GM21619 (cell line): ENCODE data around the gene LRP10.
"Not testable (repeated sequence)": the region's sequence is repeated elsewhere in the genome, so short reads cannot be mapped to it uniquely, and the experiment has no call there.

ENCODE experiments used
- ATAC-seq: cut with Tn5 transposase; IDR thresholded peaks from one replicate; pipeline ENCODE4 v1.9.1; 2021; ENCODE audit not compliant: unreplicated experiment

The LRP10 gene

DNA sequence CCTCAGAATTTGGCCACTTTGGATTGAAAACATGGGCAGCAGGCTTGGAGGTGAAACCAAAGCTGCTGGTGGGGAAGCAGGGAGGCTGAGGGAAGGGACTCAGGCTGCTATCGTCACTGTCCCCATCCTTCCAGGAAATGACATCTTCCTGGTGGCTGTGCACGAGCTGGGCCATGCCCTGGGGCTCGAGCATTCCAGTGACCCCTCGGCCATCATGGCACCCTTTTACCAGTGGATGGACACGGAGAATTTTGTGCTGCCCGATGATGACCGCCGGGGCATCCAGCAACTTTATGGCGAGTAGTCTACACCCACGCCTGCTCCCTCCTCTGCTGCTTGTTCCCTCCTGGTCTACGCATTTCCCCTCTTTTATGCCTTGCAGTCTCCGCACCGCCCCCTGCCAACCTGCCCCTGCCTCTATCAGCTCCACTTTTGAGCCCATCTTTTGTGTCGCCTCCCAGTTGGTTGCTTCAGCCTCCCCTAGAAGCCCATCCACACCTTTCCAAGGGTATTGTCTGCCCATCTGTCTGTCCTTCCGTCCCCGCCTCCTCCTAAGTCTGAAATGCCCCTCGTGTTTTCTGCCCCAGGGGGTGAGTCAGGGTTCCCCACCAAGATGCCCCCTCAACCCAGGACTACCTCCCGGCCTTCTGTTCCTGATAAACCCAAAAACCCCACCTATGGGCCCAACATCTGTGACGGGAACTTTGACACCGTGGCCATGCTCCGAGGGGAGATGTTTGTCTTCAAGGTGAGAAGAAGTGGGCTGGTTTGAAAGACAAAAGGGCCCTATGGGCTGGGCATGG lies 28.2 kb upstream of the LRP10 start:
- no peak for ATAC-seq

DNA sequence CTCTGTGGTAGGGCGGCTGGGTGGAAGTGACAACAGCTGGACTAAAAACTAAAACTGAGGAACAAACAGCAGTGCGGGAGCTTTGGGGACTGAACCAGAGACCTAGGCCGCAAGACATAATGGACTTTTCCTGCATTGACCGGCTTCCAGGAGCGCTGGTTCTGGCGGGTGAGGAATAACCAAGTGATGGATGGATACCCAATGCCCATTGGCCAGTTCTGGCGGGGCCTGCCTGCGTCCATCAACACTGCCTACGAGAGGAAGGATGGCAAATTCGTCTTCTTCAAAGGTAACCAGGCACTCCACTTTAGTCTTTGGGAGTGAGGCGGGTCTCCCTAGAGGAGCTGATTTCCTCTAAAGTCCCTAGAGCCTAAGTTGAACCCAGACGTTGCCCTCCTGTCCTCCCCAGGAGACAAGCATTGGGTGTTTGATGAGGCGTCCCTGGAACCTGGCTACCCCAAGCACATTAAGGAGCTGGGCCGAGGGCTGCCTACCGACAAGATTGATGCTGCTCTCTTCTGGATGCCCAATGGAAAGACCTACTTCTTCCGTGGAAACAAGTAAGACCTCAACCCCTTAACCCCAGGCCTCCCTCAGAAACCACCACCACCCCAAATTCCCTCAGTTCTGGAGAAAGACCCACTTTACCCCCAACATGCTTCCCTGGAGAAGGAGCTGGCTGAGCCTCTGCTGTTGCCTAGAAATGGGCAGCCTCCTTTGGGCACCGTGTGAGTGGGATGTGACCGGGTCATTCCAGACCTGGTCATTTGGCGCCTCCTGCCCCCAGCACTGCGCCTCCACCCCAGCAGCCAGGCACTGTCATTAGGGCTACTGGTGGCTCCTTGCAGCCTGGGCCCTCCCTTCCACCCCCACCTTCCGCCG lies 27.1 kb upstream of the LRP10 start:
- no peak for ATAC-seq

- ATAC-seq = no peak
These were observed 26.5 kb upstream of the LRP10 start for GRCh38 chr14:22845103-22845394.

DNA sequence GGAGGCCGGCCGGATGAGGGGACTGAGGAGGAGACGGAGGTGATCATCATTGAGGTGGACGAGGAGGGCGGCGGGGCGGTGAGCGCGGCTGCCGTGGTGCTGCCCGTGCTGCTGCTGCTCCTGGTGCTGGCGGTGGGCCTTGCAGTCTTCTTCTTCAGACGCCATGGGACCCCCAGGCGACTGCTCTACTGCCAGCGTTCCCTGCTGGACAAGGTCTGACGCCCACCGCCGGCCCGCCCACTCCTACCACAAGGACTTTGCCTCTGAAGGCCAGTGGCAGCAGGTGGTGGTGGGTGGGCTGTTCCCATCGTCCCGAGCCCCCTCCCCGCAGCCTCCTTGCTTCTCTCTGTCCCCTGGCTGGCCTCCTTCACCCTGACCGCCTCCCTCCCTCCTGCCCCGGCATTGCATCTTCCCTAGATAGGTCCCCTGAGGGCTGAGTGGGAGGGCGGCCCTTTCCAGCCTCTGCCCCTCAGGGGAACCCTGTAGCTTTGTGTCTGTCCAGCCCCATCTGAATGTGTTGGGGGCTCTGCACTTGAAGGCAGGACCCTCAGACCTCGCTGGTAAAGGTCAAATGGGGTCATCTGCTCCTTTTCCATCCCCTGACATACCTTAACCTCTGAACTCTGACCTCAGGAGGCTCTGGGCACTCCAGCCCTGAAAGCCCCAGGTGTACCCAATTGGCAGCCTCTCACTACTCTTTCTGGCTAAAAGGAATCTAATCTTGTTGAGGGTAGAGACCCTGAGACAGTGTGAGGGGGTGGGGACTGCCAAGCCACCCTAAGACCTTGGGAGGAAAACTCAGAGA lies 25.5 kb upstream of the LRP10 start:
- no peak for ATAC-seq

GRCh38 chr14:22846811-22847307 lies 24.7 kb upstream of the LRP10 start:
- no peak for ATAC-seq

GRCh38 chr14:22847661-22848341 lies 23.7 kb upstream of the LRP10 start:
- no peak for ATAC-seq

DNA sequence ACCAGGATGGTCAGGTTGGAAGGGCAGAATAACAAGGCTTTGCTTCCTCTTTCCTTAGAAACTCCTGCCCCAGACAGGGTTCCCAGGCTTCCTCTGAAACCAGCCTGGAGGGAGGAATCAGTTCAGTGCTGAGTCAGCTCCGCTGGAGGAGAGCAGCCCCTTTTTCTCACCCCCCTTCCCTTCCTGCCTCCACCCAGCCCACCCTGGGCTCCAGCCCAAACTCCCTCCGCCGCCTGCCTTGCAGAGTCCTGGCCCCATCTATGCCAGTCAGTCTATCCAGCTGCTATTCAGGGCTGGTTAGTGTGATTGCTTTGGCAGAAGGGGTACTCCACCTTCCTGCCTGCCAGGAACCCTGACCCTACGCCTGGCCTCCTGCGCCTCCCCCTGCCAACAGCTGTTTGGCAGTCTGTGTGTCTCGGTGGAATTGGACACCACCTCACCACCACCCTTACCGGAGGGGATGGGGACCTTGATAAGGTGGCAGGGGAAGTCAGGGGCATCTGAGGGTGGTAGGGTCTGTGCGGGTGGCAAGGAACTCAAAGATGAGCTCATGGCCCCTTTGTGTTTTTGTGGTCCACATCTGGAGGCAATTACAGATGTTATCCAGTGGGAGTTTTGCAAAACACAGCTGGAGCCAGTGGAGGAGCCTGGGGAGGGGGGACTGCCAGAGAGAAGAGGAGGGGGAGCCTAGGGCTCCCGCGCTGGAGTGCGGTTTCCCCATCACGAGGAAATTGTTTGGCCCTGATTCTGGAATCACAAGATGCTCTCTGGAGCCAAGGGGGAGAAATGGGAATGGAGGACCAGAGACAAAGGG lies 23.0 kb upstream of the LRP10 start:
- ATAC-seq = no peak

DNA sequence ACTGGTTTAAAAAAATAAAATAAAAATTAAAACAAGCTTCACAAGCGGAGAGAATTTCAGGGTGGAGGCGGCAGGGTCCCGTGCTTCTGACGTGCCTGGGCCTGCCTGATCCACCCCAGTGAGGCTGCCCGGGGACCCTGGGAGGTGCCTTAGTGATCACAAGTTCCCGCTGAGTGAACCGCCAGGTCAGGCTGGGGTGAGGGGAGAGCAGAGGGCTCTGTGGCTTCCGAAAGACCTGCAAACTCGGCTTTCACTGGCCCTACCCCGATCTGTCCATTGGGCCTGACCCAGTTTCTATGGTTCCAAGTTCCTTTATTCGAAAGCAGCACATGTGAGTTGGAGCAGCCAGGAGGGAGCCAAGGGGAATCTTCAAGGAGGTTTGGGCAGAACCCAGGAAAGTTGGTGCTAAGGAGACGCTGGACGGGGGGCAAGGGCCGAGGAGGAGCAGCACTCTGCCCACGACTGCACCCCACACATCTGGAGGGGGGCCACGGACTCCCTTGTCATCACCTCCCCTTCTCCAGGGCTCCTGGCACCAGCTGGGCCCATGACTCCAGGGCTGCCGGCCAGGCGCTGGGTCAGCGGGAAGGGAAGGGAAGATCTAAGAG lies 22.2 kb upstream of the LRP10 start:
- ATAC-seq = no peak

- ATAC-seq = no peak
These were observed 20.4 kb upstream of the LRP10 start for GRCh38 chr14:22850944-22851764.

- ATAC-seq = not testable (repeated sequence)
These were observed 19.4 kb upstream of the LRP10 start for GRCh38 chr14:22852178-22852577.

DNA sequence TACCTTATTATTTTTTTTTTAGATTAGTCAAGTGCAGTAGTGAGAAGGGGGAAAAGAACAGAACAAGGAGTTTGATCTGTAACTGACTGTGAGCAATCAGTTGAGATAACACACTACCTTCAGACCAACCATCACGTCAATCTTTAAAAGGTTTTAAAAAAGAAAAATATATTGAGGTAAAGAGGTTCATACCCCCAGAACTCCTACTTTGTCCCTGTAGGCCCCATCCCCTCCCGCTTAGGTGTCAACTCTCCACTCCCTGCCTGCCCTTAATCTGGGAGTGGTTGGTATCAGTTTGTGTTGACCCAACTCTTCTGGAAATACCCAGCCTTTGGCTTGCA lies 19.0 kb upstream of the LRP10 start:
- no peak for ATAC-seq

DNA sequence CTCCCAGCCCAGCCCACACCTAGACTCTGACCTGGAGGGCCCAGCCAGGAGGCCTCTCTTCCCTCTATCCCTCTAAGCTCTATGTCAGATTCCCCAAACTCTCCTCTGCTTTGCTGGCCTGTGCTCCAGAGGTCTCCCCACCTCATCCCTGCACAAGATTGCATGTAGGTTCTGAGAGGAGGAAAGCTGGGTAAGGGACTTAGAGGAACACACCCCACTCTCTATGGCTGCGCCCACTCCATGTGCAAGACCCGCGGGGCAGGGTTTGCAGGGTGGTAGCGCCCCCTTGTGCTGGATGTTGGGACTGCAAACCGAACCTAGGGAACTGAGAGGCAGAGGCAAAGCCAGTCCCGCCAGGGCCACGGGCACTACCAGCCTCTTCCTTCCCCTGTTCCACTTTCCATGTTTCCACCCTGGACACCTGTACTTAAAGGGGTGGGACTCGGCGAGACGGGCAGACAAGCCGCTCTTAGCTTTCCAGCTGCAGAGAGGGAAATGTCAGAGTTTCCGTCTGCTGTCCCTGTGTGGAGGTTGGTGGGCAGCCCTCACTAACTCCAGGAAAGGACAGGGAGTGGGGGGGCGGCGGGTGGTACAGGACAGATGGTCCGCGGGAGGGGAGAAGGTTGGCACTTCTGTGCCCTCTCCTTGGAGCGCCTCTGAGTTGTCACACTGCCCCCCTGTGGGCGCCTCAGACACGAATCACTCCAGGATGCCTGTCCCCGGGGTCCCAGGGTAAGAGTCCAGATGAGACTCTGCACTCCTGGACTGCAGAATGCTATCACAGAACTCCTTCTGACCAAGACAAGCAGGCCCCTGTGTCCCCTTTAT lies 18.4 kb upstream of the LRP10 start:
- peak; percentile 75 for ATAC-seq

DNA sequence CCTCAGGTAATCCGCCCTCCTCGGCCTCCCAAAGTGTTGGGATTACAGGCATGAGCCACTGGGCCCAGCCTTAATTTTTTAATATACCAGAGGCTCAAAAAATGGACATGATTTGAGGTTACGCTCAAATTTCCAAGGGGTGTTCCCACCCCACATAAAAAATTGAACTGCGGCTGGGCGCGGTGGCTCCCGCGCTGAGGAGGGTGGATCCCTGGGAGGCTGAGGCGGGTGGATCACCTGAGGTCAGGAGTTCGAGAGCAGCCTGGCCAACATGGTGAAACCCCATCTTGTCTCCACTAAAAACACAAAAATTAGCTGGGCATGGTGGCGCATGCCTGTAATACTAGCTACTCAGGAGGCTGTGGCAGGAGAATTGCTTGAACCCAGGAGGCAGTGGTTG lies 17.2 kb upstream of the LRP10 start:
- not testable (repeated sequence) for ATAC-seq

- ATAC-seq = no peak
These were observed 16.4 kb upstream of the LRP10 start for GRCh38 chr14:22854963-22855724.

DNA sequence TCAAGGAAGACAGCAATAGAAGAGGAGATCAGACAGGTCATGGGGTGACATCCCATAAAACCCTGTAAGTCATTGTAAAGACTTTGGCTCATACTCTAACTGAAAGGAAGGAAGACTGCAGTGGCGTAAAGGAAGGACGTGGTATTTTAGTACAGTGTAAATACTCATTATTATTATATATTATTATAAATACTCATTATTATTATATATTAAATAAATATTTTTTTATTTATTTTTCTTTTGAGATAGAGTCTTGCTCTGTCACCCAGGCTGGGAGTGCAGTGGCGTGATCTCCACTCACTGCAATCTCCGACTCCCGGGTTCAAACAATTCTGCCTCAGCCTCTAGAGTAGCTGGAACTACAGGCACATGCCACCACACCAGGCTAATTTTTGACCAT lies 15.1 kb upstream of the LRP10 start:
- no peak for ATAC-seq

- ATAC-seq = not testable (repeated sequence)
These were observed 11.2 kb upstream of the LRP10 start for GRCh38 chr14:22860377-22860776.

DNA sequence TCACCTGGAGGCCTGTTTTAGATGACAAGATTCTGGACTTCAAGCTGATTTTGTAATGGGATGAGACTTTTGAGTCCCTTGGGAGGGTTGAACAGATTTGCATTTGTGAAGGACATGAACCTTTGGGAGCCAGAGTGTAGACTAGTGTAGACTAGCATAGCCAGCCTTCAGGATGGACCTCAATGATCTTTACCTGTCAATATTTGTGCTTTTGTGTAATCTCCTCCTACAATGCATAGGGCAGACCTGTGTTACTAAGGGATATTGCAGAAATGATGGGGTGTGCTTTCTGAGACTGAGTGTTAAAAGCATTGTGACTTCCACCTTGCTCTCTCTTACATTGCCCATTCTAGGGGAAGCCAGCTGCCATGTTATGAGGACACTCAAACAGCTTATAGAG lies 9.9 kb upstream of the LRP10 start:
- ATAC-seq = no peak
